Stimulated activated CD8-positive, alpha-beta memory T cell treated with anti-CD3 and anti-CD28 coated beads, Interleukin-4, amount 100 ng/mL, for 24 hours (primary cell): ENCODE results near the gene ZNF536.
"Not testable (repeated sequence)": the region's sequence is repeated elsewhere in the genome, so short reads cannot be mapped to it uniquely, and the experiment has no call there.

Experiments
- DNase-seq: peaks from one replicate; pipeline ENCODE4 v3.0.0-alpha.2; 2020; ENCODE audit warnings: low read depth

Gene ZNF536

DNA sequence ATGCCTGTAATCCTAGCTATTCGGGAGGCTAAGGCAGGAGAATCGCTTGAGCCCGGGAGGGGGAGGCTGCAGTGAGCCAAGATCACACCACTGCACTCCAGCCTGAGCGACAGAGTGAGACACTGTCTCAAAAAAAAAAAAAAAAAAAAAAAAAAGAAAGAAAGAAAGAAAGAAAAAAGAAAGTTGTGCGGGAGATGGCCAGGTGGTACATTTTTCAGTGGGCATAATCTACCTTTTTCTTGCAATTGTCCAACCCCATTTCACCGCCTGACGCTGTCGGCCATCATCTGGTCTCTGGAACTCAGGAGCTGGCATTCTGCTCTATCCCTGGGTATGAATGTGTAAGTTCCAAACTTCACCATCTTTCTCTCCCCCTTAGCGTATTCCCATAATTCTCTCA is 73.9 kb downstream of the ZNF536 start:
- not testable (repeated sequence) for DNase-seq

DNA sequence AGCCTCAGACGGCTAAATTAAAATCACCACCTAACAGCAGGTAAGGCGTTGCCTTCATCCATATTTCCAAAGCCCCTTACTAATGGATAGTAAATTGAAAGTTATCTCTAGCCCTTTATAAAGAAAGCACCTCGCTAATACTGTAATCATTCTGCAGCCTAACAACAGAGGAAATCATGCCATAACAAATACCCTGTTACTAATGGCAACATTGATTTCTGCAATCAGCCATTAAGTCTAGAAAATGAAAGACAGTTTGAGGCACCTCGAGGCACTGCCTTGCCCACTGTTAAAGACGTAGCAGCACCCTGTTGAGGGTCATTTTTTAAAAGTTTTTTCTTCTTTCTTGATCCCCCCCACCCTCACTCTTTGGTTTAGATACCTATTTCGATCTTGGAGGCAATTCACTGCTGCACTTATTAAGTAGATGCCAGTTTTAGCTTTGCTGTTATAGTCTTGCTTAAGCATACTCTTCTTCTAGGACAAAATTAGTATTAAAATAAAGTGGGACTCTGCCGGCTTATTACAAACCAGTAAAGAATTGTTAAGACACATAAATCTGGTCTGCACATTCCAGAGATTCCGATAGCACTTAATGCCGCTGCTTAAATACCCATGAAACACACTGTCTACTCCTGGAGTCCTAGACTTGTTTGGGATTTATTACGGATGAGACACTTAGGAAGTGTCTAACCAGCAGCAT is 74.8 kb downstream of the ZNF536 start:
- no peak for DNase-seq

DNA sequence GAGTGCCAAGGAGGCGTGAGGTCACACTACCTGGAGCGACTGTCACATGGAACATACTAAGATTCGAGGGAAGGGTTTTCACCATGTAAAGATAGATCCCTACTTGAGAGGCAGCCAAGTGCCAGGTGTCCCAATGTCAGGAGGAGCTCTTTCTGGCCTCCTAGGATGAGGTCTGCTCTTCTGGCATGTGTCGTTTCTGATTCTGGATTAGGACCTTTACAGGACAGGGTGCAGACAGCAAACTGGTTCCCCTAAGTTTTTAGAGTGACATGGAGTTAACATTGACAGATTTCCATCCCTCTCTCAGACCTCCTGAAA is 75.3 kb downstream of the ZNF536 start:
- no peak for DNase-seq

DNA sequence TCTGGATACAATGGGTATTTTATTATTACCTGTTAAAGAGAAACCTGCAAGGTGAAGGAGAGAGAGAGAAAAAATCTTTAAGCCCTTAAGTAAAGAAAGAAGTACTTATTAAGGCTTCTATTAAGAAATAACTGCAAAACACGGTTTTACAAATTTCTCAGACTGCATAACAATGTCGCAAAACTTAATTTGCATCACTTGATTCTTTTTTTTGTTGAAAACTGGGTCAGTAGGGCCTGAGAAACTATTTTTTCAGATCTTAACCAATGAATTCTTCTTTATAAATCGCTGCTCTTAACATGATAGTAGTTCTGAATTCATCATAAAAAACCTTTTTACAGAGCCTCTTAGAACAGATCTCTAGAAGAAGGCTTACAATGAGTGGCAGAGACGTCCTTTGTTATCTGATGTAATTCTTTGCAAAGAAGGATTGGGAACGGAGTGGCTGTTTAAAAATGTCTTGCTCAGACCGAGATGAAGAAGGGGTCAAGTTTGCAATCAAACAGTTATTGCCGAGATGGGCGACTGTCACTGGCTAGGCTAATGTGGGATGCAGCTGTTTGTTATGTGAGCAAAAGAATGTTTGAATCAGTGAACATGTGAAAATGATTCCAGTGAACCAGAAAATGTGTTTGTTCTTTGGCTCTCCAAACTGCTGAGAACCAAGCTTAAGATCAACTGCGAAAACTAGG is 76.3 kb downstream of the ZNF536 start:
- DNase-seq: no peak

DNA sequence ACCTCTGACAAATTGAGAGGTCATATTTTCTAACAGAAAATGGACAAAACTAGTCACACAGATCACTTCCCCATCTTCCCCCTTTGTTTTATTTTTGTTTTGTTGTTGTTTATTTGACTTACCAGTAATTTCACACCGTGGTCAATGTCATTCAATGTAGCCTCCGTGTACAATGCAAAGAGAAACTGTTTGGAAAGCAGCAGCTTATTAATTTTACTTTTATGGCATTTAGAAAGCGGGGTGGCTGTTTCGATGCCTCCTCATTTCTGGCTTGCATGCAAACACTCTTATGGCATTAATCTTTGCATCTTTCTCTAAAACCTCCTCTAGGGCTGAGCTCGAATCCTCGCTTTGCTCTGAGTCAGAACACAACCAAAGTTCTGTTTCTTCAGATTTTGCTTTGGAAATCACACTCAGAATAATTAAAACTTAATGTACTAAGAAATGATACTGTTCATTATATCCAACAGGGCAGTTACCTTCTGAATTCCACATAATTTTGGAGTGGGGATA is 77.0 kb downstream of the ZNF536 start:
- DNase-seq: no peak

DNA sequence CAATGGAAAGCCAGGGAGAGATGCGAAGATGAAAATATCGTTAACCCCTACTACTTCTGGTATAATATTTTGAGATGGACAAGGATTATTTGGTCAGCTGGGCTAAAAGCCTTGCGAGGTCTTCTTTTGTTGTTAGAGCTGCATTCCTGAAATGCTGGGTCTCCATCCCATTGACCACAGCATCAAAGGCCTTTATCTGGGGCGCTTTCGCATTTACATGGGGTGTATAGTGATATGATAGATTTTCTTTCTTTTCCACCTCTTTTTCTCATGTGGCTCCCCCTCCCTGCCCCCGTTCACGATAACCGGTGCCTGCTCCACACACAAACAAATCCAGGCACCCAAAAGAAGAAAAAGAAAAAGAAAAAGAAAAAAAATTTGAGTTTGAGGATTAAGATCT is 77.5 kb downstream of the ZNF536 start:
- no peak for DNase-seq

DNA sequence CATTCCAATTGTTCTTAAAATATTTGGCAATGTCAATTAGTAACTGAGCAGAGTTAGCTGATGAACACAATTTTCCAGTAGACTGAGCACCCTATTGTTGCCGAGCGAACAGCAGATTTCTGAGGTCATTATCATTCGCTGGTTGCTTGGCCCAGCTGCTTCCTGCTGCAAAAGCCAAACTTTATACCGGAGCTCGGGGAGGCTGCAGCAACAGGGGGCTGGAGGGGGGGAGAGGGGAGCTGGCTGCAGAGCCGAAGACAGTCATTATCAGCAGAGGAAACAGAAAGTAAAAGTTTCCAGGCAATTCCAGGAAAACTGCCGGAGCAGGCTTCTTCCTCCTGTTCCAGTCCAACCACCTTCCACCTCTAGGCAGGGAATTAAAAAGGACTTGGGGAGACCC is 77.9 kb downstream of the ZNF536 start:
- no peak for DNase-seq

DNA sequence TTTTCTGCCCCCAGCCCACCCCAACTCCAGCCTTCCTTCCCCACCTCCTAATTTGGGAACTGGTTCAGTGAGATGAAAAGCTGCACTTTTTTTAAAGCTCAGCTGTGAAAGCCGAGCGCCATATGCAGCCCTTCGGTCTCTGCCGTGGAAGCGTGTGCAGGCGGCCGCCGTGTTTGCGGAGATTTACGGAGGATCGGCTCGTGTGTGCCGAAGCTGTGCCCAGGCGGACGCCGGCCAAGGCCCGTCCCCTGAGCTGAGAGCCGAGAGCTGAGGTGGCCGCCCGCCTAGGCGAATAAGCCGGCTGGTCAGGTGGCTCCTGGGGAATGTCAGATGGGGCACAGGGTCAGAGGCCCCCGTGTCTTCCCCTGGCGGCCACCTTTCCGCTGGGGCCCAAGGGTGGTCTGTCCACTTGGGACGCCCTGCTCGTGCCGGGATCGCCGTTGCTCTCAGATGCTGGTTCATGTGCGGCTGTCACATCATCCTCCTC is 78.7 kb downstream of the ZNF536 start:
- DNase-seq: no peak

DNA sequence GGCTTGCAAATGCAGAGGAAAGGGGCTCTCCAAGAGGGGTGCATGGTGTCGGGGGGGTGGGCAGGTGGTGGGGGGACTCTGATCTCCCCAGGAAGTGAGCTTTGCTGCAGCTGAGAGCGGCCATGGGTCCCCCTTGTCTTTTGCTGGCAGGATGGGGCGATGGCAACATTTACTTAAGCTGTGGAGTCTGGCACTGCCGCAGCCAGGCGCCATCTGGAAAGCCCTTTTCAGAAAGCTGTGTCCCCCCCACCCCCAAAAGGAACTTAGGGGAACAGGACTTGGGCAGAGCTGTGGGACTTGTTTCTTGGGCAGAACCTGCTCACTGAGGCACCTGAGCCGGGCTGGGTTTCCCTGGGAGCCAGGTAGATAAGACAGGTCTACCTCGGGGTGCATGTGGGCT is 80.7 kb downstream of the ZNF536 start:
- no peak for DNase-seq

DNA sequence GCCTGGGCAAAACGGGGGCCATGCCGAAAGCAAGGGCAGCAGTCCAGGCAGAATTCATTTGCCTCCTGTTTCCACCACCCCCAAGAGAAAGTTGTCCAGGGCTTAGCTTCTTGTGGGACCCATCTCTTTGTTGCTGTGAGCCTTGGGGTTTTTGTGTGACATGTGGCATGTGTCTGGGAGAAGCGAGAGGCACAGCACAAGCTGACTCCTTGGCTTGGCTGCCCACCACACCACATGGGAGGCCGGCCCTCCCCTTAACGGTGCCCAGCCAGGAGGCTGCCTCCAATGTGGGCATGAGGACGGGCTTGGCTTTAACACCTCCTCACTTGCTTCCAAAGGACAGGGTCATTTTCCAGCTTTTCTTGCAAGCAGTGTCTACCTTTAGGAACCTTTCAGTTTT is 81.6 kb downstream of the ZNF536 start:
- no peak for DNase-seq

DNA sequence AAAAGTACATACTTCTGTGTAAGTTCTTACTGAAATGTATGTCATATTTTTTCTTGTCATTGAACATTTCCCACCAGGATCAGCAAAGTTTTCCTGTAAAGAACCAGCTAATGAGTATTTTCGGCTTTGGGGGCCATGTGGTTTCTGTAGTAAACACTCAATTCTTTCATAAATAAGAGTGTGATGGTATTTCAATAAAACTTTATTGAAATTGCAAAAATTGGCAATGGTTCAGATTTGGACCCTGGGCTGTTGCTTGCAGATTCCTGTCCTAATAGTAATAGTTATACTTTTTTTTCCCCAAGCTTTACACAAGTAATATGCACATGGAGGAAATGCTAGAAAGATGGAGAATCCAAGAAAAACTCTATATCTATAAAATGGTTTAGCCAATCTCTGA is 83.7 kb downstream of the ZNF536 start:
- DNase-seq: no peak

DNA sequence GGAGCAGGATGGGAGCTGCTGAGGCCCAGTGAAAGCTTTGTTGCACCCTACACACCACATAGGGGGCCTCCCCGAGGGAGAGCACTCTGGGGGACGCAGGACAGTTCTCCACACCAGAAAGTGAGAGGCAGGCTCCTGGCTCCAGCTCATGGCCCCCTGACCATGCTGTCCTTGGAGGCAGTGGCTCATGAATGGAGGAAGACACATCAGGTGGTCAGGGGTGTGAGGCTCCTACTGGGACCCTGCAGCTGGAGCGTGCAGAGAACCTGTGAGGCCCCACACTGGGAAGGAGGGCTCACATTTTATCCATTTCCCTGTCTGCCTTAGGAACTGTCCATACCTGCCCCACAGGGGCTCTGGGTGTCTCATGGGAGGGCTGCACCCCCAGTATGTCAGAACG is 85.3 kb downstream of the ZNF536 start:
- DNase-seq: no peak

DNA sequence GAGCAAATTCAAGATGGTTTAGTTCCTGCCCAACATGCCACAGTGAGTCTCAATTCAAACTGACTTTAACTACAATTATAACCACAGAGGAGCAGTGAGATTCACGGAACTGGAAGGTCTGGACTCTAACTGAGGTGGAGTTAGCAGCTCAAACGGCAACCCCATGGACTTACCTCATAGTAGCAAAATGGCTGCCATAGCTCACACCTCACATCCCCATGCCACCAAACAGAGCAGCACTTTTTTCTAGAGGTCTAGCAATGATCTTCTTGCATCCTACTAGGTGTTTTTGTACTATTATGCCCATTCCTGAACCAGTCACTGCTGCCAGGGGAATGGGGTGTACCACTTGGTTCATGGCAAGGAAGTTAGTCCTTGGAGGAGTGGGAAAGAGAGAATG is 87.7 kb downstream of the ZNF536 start:
- no peak for DNase-seq

DNA sequence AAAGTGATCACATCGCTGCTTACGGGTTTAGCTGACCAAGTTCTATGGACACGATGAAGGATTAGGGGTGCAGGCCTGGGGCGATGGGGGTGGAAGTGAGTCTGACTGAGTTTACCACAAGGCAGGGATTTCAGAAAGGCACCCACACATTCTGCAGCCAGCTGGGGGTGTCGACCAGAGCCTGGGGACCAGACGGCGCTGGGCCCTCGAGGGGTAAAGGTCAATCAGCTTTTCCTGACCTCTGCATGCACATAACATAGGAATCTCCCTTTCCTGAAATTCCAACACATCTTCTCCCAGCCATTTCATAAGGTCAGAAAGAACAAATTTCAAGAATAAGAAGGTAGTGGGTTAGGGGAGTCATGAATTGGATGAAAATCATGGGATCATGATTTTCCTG is 92.0 kb downstream of the ZNF536 start:
- DNase-seq: no peak

DNA sequence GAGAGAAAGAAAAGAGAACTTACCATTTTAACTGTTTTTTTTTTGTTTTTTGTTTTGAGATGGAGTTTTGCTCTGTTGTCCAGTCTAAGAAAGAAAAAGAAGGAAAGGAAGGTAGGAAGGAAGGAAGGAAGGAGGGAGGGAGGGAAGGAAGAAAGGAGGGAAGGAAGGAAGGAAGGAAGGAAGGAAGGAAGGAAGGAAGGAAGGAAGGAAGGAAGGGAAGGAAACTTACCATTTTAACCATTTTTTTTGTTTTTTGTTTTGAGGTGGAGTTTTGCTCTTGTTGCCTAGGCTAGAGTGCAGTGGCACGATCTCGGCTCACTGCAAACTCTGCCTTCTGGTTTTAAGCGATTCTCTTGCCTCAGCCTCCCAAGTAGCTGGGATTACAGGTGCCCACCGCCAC is 94.4 kb downstream of the ZNF536 start:
- not testable (repeated sequence) for DNase-seq

DNA sequence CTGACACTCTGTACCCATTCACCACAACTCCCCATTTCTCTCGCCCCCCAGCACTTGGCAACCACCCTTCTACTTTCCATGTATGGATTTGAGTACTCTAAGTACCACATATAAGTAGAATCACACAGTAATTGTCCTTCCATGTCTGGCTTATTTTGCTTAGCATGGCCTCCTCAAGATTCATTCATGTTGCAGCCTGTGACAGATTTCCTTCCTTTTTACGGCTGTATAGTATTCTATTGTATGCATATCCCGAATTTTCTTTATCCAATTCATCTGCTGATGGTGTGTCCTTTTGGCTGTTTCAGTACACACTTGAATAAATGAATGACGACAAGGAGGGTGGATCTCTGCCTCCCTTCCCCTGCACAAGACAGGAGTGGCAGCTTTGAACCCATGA is 95.1 kb downstream of the ZNF536 start:
- no peak for DNase-seq

DNA sequence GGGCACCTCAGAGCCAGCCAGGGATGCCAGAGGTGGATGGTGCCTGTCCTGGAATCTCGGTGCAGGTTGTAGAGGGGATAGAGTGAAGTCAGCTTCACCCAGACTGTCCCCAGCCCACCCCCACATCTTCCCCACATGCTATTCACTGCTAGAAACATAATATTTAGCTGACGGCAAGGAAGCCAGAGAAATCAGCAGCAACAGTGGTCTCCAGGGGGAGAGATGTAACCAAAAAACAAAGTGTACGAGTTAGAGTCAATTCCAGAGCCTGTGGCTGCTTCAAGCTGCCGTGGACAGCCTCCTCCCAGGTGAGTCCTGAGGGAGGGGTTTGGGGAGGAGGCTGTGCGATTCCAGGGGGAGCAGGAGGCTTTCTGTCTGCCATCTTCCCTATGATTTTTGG is 97.6 kb downstream of the ZNF536 start:
- DNase-seq: no peak

DNA sequence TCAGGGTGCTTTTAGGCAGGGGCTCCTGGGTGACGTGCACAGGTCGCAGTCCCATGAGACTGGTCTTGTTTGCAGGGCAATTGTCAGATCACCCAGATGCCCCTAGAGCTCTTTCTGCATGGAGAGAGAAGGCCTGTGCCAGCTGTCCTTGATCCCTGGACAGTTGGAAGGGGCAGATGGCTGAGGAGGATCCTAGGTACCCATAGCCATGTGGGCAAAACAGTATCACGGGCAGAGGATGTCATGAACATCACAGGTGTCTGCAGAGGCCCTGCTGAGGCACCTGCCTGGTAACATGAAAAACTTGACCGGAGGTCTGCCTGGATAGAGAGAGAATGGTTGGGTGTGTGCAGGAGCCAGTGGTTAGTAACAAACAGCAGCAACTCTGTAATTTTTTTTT is 99.3 kb downstream of the ZNF536 start:
- no peak for DNase-seq

DNA sequence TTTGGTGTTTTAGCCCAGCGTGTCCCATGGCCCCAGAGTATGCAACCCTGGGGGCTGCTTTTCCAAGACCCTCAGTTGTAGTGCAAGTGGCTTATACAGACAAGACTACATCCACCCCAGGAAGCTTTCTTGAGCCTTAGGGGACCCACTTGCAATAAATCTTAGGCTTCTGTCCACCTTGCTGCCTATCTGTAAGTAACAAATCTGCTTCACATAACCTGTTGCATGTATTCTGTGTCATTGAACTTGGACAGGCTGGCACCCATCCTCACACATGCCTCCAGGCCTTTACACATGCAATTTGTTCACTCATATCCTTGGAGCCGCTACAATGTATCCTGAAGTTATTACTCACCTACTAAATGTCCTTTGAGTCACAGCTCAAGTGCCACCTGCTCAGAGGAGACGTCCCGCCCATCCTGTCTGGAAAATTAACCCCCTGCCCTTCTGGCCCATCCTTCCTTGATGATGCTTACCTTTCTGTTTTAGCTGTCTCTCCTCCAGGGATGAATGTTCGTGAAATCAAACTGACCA is 101.2 kb downstream of the ZNF536 start:
- DNase-seq: no peak

DNA sequence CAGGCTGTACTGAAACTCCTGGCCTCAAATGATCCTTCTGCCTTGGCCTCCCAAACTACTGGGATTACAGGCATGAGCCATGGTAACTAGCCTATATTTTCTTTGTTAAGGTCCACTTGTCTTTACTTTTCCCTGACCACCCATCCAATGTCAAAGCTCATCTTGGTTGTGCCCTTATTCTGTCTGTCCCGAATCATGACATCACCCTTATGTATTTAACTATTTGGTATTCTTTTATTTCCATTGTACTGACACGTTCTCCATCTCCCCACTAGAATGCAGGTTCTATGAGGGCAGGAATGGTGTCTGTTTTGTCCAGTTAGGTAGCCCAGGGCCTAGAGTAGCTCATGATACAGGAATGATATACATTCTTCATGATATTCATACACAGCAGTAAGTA is 104.8 kb downstream of the ZNF536 start:
- no peak for DNase-seq

DNA sequence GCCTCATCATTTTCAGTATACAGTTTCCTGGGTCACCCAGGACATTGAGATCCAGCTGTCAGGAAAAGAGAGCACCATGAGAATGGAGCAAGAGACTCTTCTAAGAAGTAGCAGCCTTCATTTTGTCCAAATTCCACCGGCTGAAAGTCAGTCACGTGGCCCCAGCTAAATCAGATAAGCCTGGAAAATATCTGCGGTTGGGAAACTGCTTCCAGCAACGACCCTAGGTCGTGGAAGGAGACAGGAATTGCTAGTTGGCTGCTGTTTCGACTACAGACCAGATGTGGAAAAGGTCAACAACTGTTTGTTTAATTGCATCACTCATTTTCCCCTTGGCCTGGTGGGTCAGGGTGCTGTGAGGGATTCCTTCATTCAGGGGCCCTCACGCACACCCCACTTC is 107.0 kb downstream of the ZNF536 start:
- no peak for DNase-seq

DNA sequence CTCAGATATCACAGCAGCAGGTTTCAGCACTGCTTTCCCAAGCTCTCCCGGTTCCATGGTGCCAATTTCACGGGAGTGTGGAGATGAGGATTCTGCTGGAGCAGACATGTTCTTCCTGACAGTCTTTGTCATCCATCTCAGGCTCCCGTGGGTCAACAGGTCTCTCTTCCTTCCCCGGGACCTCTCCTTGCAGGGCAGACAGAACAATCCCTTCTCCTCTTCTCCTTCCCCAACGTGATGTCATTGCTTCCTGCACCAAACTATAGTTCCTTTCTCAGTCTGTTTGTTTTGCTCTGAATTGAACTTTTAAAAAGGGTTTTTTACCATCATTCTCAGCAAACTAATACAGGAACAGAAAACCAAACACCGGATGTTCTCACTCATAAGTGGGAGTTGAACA is 107.9 kb downstream of the ZNF536 start:
- DNase-seq: no peak

DNA sequence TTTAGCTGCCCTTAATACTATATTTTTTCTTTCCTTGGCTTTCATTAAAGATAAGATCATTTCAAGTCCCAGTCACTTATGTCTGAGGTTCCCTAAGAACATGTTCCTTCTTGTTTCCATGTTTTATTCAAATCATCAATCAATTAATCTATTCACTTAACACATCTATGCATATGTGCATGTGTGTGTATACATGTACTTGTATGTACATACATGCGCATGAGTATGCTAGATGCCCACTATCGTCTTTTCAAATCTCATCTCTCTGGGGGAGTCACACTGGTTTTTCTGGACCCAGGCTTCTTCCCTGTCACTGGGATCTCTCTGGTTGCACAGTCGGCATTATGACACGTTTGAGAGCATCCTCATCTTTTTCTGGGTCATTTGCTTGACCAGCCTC is 108.9 kb downstream of the ZNF536 start:
- DNase-seq: no peak

DNA sequence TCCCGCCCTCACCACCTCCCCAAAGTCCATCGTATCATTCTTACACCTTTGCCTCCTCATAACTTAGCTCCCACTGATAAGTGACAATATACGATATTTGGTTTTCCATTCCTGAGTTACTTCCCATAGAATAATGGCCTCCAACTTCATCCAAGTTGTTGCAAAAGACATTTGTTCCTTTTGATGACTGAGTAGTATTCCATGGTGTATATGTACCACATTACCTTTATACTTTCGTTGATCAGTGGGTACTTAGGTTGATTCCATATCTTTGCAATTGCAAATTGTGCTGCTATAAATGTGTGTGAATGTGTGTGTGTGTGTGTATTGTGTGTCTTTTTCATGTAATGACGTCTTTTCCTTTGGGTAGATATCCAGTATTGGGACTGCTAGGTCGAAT is 109.6 kb downstream of the ZNF536 start:
- no peak for DNase-seq
